Endometrial microvascular endothelial cells (primary cell): ENCODE results near the gene EXOC5. TPM values are rescaled to one million over a fixed set of nuclear protein-coding genes. Genes with fewer than 3 reads are reported as not detected.

Experiments used
- in situ Hi-C: cut with HindIII; loops from 2 replicates; pipeline ENCODE4 v1.10.0; 2017; ENCODE audit warnings: low sequenced_read_pairs, low pct_unique_long_range_greater_than_20kb; ENCODE audit errors: inconsistent ontology term
- total RNA-seq: library from RNA; depleted of rRNA; stranded (reverse); fragments of >200 nt; gene quantifications from one replicate; pipeline ENCODE4 v1.2.3, GENCODE V29; 2015; ENCODE audit errors: inconsistent ontology term

The EXOC5 gene
- total RNA-seq: 73.5 TPM

- in situ Hi-C loops: no loop called here
Observed at GRCh38 chr14:57268161-57269069, at the start of gene EXOC5, which contains the start of gene AP5M1. Gene EXOC5 (minus strand): TSS chr14:57268905. CDS start chr14:57268648, 257 bp downstream. Gene AP5M1 (plus strand): TSS chr14:57268971. CDS start chr14:57269315, 344 bp downstream.

- in situ Hi-C loops: no loop called here
Observed at GRCh38 chr14:57317248-57317833, 48.6 kb upstream of the EXOC5 start.

GRCh38 chr14:57314396-57315089 is 45.8 kb upstream of the EXOC5 start:
- in situ Hi-C loops: no loop called here

GRCh38 chr14:57302883-57303282 is 34.2 kb upstream of the EXOC5 start:
- in situ Hi-C loops: no loop called here

DNA sequence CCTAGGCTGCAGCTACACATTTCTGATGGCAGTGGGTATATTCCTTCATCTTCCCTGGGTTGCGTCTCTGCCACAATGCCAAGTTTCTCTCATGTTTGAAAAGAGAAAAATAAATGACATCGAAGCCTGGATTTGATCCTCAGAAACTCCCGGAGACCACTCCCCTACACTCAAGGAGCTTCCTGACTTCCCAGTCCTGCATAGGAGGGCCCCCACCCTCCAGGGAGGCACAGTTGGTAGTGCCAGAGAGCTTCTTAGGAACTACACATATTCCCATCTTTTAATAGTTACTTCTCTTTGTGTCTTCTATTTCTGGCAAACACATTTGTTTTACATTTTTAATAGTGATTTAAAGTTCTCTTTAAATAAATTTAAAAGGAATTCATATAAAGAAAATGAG is 30.8 kb upstream of the EXOC5 start:
- in situ Hi-C loops: no loop called here

GRCh38 chr14:57297852-57298251 is 29.1 kb upstream of the EXOC5 start:
- in situ Hi-C loops: no loop called here

GRCh38 chr14:57295239-57295638 is 26.5 kb upstream of the EXOC5 start:
- in situ Hi-C loops: no loop called here

GRCh38 chr14:57293866-57294837 is 25.4 kb upstream of the EXOC5 start:
- in situ Hi-C loops: no loop called here

- in situ Hi-C loops: no loop called here
Observed at GRCh38 chr14:57291692-57292647, 23.3 kb upstream of the EXOC5 start.

GRCh38 chr14:57290751-57291150 is 22.0 kb upstream of the EXOC5 start:
- in situ Hi-C loops: no loop called here

GRCh38 chr14:57287745-57288144 is 19.0 kb upstream of the EXOC5 start:
- in situ Hi-C loops: no loop called here

DNA sequence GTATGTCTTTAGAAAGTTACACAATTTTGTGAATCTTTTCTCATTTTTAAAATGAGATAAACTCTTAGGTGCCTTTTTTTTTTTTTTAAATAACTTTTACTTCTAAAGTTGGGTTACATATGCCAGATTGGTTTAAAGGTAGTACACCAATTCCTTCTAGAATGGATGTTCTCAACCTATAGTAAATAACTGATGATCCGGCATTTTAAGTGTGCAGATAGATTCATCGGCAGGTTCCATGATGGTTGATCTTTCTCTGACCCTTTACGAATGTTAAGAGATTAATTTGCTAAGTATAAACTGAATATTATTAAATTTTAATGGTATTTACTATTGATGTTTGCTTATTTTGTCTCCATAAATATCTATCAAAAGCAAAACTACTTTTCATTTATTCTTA is 8.4 kb upstream of the EXOC5 start:
- in situ Hi-C loops: no loop called here

DNA sequence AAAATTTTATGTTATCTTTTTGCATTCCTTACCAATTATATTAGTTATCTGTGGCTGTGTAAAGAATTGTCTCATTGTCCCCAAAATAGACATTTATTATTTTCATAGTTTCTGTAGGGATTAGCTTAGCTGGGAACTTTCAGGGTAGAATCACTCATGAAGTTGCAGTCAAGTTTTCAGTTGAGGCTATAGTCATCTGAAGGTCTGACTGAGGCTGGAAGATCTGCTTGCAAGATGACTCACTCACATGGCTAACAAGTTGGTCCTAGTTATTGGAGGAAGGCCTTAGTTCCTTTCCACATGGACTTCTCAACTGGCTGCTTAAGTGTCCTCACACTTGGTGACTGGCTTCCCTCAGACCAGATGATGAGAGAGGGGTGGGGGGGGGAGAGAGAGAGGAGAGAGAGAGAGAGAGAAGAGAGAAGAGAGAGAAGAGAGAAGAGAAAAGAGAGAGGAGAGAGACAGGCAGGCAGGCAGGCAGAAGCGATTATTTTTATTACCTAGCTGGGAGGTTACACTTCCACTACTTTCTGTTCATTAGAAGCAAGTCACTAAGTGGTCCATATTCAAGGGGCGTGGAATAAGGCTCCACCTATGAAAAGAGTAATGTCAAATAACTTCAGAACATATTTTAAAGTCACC is 6.4 kb upstream of the EXOC5 start:
- in situ Hi-C loops: no loop called here

DNA sequence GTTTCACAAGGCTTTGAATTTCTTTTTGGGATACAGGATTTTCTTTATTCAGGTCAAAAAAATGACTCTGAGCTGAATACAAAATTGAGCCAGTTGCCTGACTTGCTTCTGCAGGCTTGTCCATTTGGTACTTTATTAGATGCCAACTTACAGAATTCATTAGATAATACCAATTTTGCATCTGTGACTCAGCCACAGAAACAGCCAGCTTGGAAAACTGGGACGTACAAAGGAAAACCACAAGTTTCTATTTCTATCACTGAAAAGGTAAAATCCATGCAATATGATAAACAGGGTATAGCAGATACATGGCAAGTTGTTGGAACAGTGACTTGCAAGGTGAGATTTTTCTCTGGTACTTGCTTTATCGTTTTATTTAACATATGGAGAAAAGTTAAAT is 5.8 kb upstream of the EXOC5 start:
- in situ Hi-C loops: no loop called here

GRCh38 chr14:57273236-57273635 is 4.5 kb upstream of the EXOC5 start:
- in situ Hi-C loops: no loop called here

DNA sequence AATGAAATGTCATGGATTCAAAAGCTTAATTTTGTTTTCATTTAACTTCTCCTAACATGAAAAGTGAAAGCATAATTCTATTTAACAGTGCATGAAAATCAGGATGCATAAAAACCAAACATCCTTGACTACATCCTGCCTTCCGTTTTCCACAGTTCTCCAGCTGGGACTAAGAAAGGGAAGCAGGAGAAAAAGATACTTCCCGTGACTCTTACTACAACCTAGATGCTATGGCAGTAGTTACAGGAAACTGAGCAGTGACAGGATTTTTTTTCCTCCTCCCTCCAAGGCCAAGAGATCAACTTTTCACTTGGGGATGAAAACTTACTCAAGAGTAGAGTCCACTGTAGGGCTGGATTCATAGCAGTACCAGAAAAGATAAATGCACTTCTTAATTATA is 2.6 kb downstream of the EXOC5 start:
- in situ Hi-C loops: no loop called here

DNA sequence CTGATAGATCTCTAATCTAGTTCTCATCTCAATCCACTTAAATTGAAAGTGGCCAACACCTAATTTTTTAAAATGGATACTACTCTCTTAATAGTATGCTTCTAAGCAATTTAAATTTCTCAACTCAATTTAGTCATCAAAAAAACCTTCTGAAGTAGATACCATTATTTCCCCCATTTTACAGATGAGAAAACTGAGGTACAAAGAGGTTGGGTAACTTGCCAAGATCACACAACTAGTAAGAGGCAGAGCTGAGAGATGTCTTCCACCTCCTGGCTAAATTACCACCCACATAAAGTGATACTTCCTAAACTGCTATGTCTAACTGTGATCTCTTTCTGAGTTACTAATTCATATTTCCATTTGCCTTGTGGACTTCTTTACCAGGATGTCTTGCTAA is 6.6 kb downstream of the EXOC5 start:
- in situ Hi-C loops: no loop called here
